HepG2 (cell line): ENCODE results near the gene KMT5C. TPM values are rescaled to one million over a fixed set of nuclear protein-coding genes. Genes with fewer than 3 reads are reported as not detected.
A peak's percentile ranks its signal among the peaks of the same experiment; 100 is the strongest.

ENCODE experiments used
- ARID5B ChIP-seq: IDR thresholded peaks from 2 replicates; pipeline ENCODE4 v1.4.0; 2020; ENCODE audit warnings: mild to moderate bottlenecking, missing genetic modification reagents
- HMG20A ChIP-seq: IDR thresholded peaks from 2 replicates; pipeline ENCODE4 v1.6.1; 2016; ENCODE audit warnings: borderline replicate concordance
- KLF16 ChIP-seq, 2 experiments: sonication (generic) in 1 of 2; formaldehyde crosslinking in 1 of 2; IDR thresholded peaks; 2 replicates each; pipeline versions ENCODE4 v1.6.1 to v1.8.0; 2016 to 2023; ENCODE audit warnings: missing genetic modification reagents in 2 of 2, missing compliant biosample characterization in 1 of 2
- NFKBIZ ChIP-seq: IDR thresholded peaks from 2 replicates; pipeline ENCODE4 v1.6.1; 2018; ENCODE audit warnings: missing genetic modification reagents, missing compliant biosample characterization
- PATZ1 ChIP-seq: sonication (generic); formaldehyde crosslinking; IDR thresholded peaks from 2 replicates; pipeline ENCODE4 v1.4.0; 2020; ENCODE audit warnings: missing genetic modification reagents
- RXRA ChIP-seq: sonication (generic); formaldehyde crosslinking; IDR thresholded peaks from 2 replicates; pipeline ENCODE4 v1.5.1; 2020; ENCODE audit warnings: missing genetic modification reagents
- SPEN ChIP-seq: sonication (generic); formaldehyde crosslinking; IDR thresholded peaks from 2 replicates; pipeline ENCODE4 v1.5.1; 2020; ENCODE audit warnings: low read depth, mild to moderate bottlenecking, missing genetic modification reagents
- TBL1XR1 ChIP-seq: fragments of 150-350 bp; IDR thresholded peaks from 2 replicates; pipeline ENCODE4 v1.6.1; 2014; ENCODE audit warnings: borderline replicate concordance, low read length; ENCODE audit not compliant: partially characterized antibody
- ZBTB10 ChIP-seq: sonication (generic); formaldehyde crosslinking; IDR thresholded peaks from 2 replicates; pipeline ENCODE4 v1.4.0; 2020; ENCODE audit warnings: missing genetic modification reagents, borderline replicate concordance
- ZBTB4 ChIP-seq: sonication (generic); formaldehyde crosslinking; IDR thresholded peaks from 2 replicates; pipeline ENCODE4 v1.4.0; 2020; ENCODE audit warnings: missing genetic modification reagents, mild to moderate bottlenecking, borderline replicate concordance
- ZNF253 ChIP-seq: sonication (generic); formaldehyde crosslinking; IDR thresholded peaks from 2 replicates; pipeline ENCODE4 v1.8.0; 2022; ENCODE audit warnings: mild to moderate bottlenecking, missing genetic modification reagents, borderline replicate concordance
- ZNF652 ChIP-seq: IDR thresholded peaks from 2 replicates; pipeline ENCODE4 v1.6.1; 2016; ENCODE audit warnings: low read depth, borderline replicate concordance
- ZNF691 ChIP-seq: sonication (generic); formaldehyde crosslinking; IDR thresholded peaks from 2 replicates; pipeline ENCODE4 v1.4.0; 2020; ENCODE audit warnings: missing genetic modification reagents, low read depth, mild to moderate bottlenecking, borderline replicate concordance
- ZNF713 ChIP-seq: sonication (generic); formaldehyde crosslinking; IDR thresholded peaks from 2 replicates; pipeline ENCODE4 v1.4.0; 2020; ENCODE audit warnings: mild to moderate bottlenecking, missing genetic modification reagents
- polyA plus RNA-seq, 8 experiments: library from polyadenylated mRNA; depleted of rRNA in 3 of 8; stranded (reverse) in 7 of 8; unstranded in 1 of 8; fragments of >200 nt; fragmentation: Illumina TruSeq in 4 of 8; extraction: Trizol in 4 of 8; gene quantifications; 2 replicates each; pipeline versions ENCODE4 v1.2.1 to v1.2.3, GENCODE V29; 2011 to 2016; ENCODE audit warnings: low read depth in 4 of 8, missing spikeins in 1 of 8, mixed read lengths in 1 of 8; ENCODE audit not compliant: insufficient read depth in 1 of 8
- total RNA-seq, 5 experiments: library from RNA; depleted of rRNA; stranded (reverse); fragments of >200 nt; fragmentation: Illumina TruSeq; extraction: Trizol; gene quantifications; 2 replicates each; pipeline ENCODE4 v1.2.3, GENCODE V29; 2016; ENCODE audit warnings: low read depth in 1 of 5

The KMT5C gene
- total and polyA plus RNA-seq, 2 of the 13 experiments (the other 11 are each of a cell fraction or from before 2014, with no cell fraction given), result 5.5 to 9.0 TPM

- TF ChIP-seq ZNF652 (0 out of 2 replicates have a peak, but pooled peaks have one; percentile 11), ZNF253 (CRISPR knock-in tag) (peak; percentile 68; the same call in 1 of the 2 replicates), SPEN (CRISPR knock-in tag) (peak; percentile 92), ZBTB4 (CRISPR knock-in tag) (peak; percentile 66; the same call in 1 of the 2 replicates), NFKBIZ (CRISPR knock-in tag) (peak; percentile 77; the same call in 1 of the 2 replicates), ZBTB10 (CRISPR knock-in tag) (0 out of 2 replicates have a peak, but pooled peaks have one; percentile 57), ZNF691 (CRISPR knock-in tag) (peak; percentile 80), ARID5B (peak; percentile 42; the same call in 1 of the 2 replicates), TBL1XR1 (peak; percentile 16), KLF16 (CRISPR knock-in tag; IDR thresholded peaks at IDR 0.05) (peak in 1 of 2 experiments; percentile 96; a peak in 2 of 4 replicates), ZNF713 (CRISPR knock-in tag) (0 out of 2 replicates have a peak, but pooled peaks have one; percentile 62), RXRA (CRISPR knock-in tag) (peak; percentile 63), HMG20A (CRISPR knock-in tag) (no peak), PATZ1 (CRISPR knock-in tag) (peak; percentile 7; the same call in 1 of the 2 replicates)
These were observed 46.2 kb downstream of the KMT5C start, which contains the start of gene RPL28 (continued) for GRCh38 chr19:55385724-55386492.
